Central memory CD4-positive, alpha-beta T cell (primary cell): ENCODE results near the gene CD109.
A peak's percentile ranks its signal among the peaks of the same experiment; 100 is the strongest.
"Not testable (repeated sequence)": the region's sequence is repeated elsewhere in the genome, so short reads cannot be mapped to it uniquely, and the experiment has no call there.

Experiments
- DNase-seq: peaks from one replicate; pipeline ENCODE4 v3.0.0; 2022

The CD109 gene

GRCh38 chr6:73796881-73797280, 100.9 kb downstream of the CD109 start:
- DNase-seq, result no peak

- DNase-seq, result no peak
Measured at GRCh38 chr6:73797861-73798260, 101.9 kb downstream of the CD109 start.

- no peak for DNase-seq
Measured at GRCh38 chr6:73798592-73798991, 102.6 kb downstream of the CD109 start.

- DNase-seq, result no peak
Measured at GRCh38 chr6:73800997-73801396, 105.0 kb downstream of the CD109 start.

- DNase-seq, result no peak
Measured at GRCh38 chr6:73801652-73802268, 105.8 kb downstream of the CD109 start.

GRCh38 chr6:73802366-73802765, 106.4 kb downstream of the CD109 start:
- DNase-seq, result no peak

- DNase-seq, result no peak
Measured at GRCh38 chr6:73803562-73804241, 107.7 kb downstream of the CD109 start.

GRCh38 chr6:73805221-73805620, 109.2 kb downstream of the CD109 start:
- not testable (repeated sequence) for DNase-seq

GRCh38 chr6:73805982-73806381, 110.0 kb downstream of the CD109 start:
- not testable (repeated sequence) for DNase-seq

- no peak for DNase-seq
Measured at GRCh38 chr6:73811706-73812105, 115.7 kb downstream of the CD109 start.

GRCh38 chr6:73817253-73817652, 121.2 kb downstream of the CD109 start:
- no peak for DNase-seq

GRCh38 chr6:73823046-73823735, 127.2 kb downstream of the CD109 start:
- DNase-seq, result no peak

- no peak for DNase-seq
Measured at GRCh38 chr6:73823832-73824231, 127.8 kb downstream of the CD109 start.

GRCh38 chr6:73826571-73826970, 130.6 kb downstream of the CD109 start:
- DNase-seq, result no peak

GRCh38 chr6:73830119-73830518, 134.1 kb downstream of the CD109 start:
- DNase-seq, result no peak

GRCh38 chr6:73832313-73832712, 136.3 kb downstream of the CD109 start:
- DNase-seq, result no peak

GRCh38 chr6:73844696-73845095, 148.7 kb downstream of the CD109 start:
- DNase-seq, result not testable (repeated sequence)

- not testable (repeated sequence) for DNase-seq
Measured at GRCh38 chr6:73851048-73851447, 155.0 kb downstream of the CD109 start.

- DNase-seq, result peak; percentile 35
Measured at GRCh38 chr6:73854998-73855718, 159.2 kb downstream of the CD109 start.

GRCh38 chr6:73857341-73857890, 161.4 kb downstream of the CD109 start:
- DNase-seq, result no peak

GRCh38 chr6:73858376-73858775, 162.4 kb downstream of the CD109 start:
- DNase-seq, result no peak

- no peak for DNase-seq
Measured at GRCh38 chr6:73860303-73860702, 164.3 kb downstream of the CD109 start.

GRCh38 chr6:73866305-73866704, 170.3 kb downstream of the CD109 start:
- DNase-seq, result no peak
